VCaP (cell line): ENCODE measurements around the gene TMBIM1.

ENCODE experiments used
- H3K27ac ChIP-seq: fragments of 450-650 bp; 2 replicates; pipeline ENCODE4 v1.5.1; 2017
- TF ChIP-seq, protein P1 (sequence below): fragments of 450-650 bp; conservative IDR thresholded peaks from 2 replicates; pipeline ENCODE4 v1.5.1; 2017; ENCODE audit warnings: mild to moderate bottlenecking, moderate library complexity

TMBIM1 gene

DNA sequence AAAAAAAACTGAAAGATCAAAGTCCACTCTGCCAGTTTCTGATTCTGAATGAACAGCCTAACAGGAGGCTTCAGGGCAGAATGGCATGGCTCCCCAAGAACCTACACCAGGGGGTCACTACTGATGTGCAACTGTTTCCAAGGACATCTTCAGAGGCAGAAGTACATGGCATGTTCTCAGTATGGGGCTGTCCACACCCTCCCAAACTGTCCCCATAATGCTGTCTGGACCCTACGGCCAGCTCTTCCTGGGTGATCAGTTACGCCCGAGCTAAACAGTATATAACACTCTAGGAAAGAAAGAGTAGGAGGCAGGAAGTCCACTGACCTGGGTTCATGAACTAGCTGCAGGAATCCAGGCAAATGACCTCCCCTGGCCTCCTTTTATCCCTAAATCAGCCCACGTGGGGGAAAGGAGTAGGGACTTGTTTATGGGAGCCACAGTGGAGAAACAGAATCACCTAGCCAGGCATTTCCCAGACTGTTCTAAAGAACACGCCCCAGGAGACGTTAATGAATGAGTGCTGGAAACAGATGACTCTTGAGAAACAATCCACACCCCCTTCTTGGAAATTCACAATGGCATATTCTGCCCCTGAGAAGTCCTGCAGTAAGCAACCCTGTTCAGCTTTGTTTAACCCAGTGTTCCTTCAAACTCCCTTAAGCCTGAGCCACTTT is 2.5 kb downstream of the TMBIM1 start:
- H3K27ac ChIP-seq, result no peak overlapping the region
- TF ChIP-seq, protein P1, sequence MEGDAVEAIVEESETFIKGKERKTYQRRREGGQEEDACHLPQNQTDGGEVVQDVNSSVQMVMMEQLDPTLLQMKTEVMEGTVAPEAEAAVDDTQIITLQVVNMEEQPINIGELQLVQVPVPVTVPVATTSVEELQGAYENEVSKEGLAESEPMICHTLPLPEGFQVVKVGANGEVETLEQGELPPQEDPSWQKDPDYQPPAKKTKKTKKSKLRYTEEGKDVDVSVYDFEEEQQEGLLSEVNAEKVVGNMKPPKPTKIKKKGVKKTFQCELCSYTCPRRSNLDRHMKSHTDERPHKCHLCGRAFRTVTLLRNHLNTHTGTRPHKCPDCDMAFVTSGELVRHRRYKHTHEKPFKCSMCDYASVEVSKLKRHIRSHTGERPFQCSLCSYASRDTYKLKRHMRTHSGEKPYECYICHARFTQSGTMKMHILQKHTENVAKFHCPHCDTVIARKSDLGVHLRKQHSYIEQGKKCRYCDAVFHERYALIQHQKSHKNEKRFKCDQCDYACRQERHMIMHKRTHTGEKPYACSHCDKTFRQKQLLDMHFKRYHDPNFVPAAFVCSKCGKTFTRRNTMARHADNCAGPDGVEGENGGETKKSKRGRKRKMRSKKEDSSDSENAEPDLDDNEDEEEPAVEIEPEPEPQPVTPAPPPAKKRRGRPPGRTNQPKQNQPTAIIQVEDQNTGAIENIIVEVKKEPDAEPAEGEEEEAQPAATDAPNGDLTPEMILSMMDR, result no peak

- peak overlapping the region; percentile 58; the same call in 1 of the 2 replicates for H3K27ac ChIP-seq
- TF ChIP-seq, protein P1, result no peak
Observed at GRCh38 chr2:218286570-218287459, 5.5 kb downstream of the TMBIM1 start.

DNA sequence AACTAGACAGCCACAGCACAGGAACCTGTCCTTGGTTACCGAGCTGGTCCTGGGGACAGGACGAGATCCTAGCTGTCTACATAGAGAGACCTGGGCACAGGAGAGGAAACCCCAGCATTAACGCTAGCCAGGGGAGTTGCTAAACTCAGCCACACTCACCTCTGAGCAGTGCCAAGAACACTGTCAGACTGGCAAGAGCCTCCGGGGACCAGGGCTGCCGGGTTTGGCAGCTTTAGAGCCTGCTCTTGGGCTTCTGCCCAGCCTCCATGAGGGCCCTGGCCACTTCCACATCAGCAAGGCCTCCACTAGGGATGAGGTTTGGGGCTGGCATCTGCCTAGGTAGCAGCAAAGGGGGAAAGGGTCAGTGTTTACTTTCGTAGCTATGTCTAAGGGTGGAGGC is 6.7 kb downstream of the TMBIM1 start:
- TF ChIP-seq, protein P1, result no peak
- peak overlapping the region; percentile 58 for H3K27ac ChIP-seq

DNA sequence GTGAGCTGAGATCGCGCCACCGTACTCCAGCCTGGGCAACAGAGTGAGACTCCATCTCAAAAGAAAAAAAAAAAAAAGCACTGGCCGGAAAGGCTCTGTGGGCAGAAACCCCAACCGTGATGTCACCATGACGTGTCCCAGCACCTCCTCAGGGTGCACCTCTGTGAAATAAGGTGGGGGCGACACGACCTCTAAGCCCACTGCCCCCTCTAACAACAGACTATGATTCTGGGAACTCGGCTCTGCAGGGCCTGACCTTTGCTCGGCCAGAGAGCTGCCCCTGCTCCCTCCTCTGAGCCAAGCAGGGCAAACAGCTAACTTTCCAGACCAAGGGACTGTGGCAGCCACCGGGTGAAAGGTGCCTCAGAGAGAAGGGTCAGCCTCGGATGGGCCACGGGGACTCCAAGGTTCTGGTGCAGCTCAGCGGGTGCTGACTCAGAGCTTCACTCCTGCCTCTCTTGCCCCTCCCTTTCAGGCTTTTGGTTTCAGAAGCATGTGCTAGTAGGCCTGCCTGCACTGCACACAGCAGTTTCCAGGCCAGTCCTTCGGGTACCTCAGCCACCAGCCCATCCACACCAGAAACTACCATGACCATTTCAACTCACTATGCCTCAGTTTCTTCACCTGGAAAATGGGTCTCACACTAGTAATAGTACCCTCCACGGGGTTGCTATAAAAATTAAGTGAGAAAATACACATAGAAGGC is 8.0 kb downstream of the TMBIM1 start:
- TF ChIP-seq, protein P1, result no peak
- H3K27ac ChIP-seq, result peak overlapping the region; percentile 58; the same call in 1 of the 2 replicates

DNA sequence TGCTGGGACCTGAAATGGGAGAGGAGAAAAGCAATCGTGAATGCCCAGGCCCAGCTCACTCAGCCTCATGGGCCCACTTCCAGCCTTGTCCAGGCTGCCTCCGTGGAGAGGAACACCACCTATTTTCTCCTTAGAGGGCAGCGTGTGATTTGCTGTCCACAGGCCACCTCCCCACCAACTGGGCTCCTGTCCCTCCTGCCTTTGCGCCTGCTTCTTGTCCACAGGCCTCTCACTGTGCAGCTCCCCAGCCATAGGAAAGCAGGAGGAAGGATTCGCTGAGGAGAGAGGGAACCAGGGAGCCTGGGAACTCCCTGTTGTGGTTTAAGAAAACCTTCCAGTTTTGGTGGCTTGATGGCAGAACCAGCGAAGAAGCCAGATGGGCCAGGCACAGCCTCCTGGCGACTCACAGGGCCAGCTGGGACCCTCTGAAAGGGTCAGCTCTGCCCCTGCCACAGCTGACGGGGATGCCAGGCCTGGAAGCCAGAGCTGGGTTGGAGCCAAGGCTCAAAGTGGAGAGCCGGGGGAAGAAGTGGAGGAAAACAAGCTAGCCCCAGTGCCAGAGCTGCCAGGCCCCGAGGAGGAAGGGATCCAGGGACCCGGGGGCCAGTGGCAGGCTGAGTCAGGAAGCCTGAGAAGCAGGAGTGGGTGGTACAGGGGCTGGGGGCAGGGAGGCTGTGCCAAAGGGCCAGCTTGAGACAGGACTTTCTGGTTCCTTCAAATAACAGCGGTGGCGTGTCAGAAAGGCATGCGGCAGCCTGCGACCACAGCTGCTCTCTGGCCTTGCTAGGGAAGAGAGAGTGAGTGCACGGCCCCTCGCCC is 9.9 kb downstream of the TMBIM1 start:
- TF ChIP-seq, protein P1, result no peak
- H3K27ac ChIP-seq, result peak overlapping the region; percentile 65

DNA sequence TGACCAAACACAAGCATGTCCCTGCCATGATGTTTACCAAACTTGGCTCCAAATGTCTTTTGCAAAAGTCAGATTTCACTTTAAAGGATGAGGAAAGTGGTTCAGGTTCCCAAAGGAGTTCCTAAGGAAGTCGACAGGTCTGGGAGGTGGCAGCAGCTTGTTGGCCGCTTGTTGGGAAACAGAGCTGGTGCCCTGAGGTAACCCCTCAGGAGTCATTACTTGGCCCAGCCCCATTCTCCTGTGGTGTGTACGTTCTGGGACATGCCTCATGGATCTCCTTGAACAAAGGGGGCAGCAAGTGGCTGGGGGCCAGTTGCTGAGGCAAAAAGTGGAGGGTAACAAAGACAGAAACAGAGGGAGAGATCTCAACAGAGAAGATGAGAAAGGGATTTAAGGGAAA is 10.9 kb downstream of the TMBIM1 start:
- peak overlapping the region; percentile 65 for H3K27ac ChIP-seq
- TF ChIP-seq, protein P1, result no peak
